HepG2 (cell line): ENCODE measurements around the gene JMJD6. TPM values are rescaled to one million over a fixed set of nuclear protein-coding genes. Genes with fewer than 3 reads are reported as not detected.

Experiments used
- ATAD3A ChIP-seq: sonication (generic); formaldehyde crosslinking; IDR thresholded peaks from 2 replicates; pipeline ENCODE4 v1.4.0; 2020; ENCODE audit warnings: missing genetic modification reagents
- ERF ChIP-seq: IDR thresholded peaks from 2 replicates; pipeline ENCODE4 v1.6.1; 2018; ENCODE audit warnings: missing biosample characterization, missing genetic modification reagents
- HCFC1 ChIP-seq: fragments of 150-350 bp; IDR thresholded peaks from 2 replicates; pipeline ENCODE4 v1.6.1; 2014; ENCODE audit warnings: low read depth, low read length
- IKZF5 ChIP-seq: IDR thresholded peaks from 2 replicates; pipeline ENCODE4 v1.6.1; 2018; ENCODE audit warnings: missing genetic modification reagents, mild to moderate bottlenecking, missing compliant biosample characterization
- KLF13 ChIP-seq: sonication (generic); formaldehyde crosslinking; IDR thresholded peaks from 2 replicates; pipeline ENCODE4 v1.4.0; 2020; ENCODE audit warnings: mild to moderate bottlenecking, missing genetic modification reagents
- MBD4 ChIP-seq: IDR thresholded peaks from 2 replicates; pipeline ENCODE4 v1.6.1; 2012; ENCODE audit warnings: low read length, inconsistent platforms, borderline replicate concordance
- PAXIP1 ChIP-seq: sonication (generic); formaldehyde crosslinking; conservative IDR thresholded peaks from 2 replicates; pipeline ENCODE4 v1.4.0; 2020; ENCODE audit warnings: mild to moderate bottlenecking, missing genetic modification reagents, moderate library complexity
- REXO4 ChIP-seq: sonication (generic); formaldehyde crosslinking; IDR thresholded peaks from 2 replicates; pipeline ENCODE4 v1.8.0; 2022; ENCODE audit warnings: missing genetic modification reagents, mild to moderate bottlenecking, borderline replicate concordance
- SOX6 ChIP-seq, 2 experiments: fragments of 450-650 bp in 1 of 2; sonication (generic) in 1 of 2; formaldehyde crosslinking in 1 of 2; IDR thresholded peaks; 2 replicates each; pipeline versions ENCODE4 v1.4.0 to v1.6.1; 2017 to 2020; ENCODE audit warnings: antibody characterized with exemption in 1 of 2, mild to moderate bottlenecking in 1 of 2, missing genetic modification reagents in 1 of 2
- TOPORS ChIP-seq: sonication (generic); formaldehyde crosslinking; IDR thresholded peaks from 2 replicates; pipeline ENCODE4 v1.8.0; 2023; ENCODE audit warnings: mild to moderate bottlenecking, missing genetic modification reagents
- ZBTB40 ChIP-seq, 2 experiments: fragments of 450-650 bp in 1 of 2; sonication (generic) in 1 of 2; formaldehyde crosslinking in 1 of 2; IDR thresholded peaks; 2 replicates each; pipeline versions ENCODE4 v1.6.1 to v1.8.0; 2016 to 2022; ENCODE audit warnings: antibody characterized with exemption in 1 of 2, mild to moderate bottlenecking in 1 of 2, missing genetic modification reagents in 1 of 2
- ZNF253 ChIP-seq: sonication (generic); formaldehyde crosslinking; IDR thresholded peaks from 2 replicates; pipeline ENCODE4 v1.8.0; 2022; ENCODE audit warnings: mild to moderate bottlenecking, missing genetic modification reagents, borderline replicate concordance
- ZNF564 ChIP-seq: sonication (generic); formaldehyde crosslinking; IDR thresholded peaks from 2 replicates; pipeline ENCODE4 v1.8.1; 2023; ENCODE audit warnings: mild to moderate bottlenecking, missing genetic modification reagents
- ZNF652 ChIP-seq: IDR thresholded peaks from 2 replicates; pipeline ENCODE4 v1.6.1; 2016; ENCODE audit warnings: low read depth, borderline replicate concordance
- ZNF792 ChIP-seq: IDR thresholded peaks from 2 replicates; pipeline ENCODE4 v1.6.1; 2016
- ZSCAN29 ChIP-seq: sonication (generic); formaldehyde crosslinking; conservative IDR thresholded peaks from 2 replicates; pipeline ENCODE4 v1.4.0; 2020; ENCODE audit warnings: mild to moderate bottlenecking, missing genetic modification reagents
- polyA plus RNA-seq, 8 experiments: library from polyadenylated mRNA; depleted of rRNA in 3 of 8; stranded (reverse) in 7 of 8; unstranded in 1 of 8; fragments of >200 nt; fragmentation: Illumina TruSeq in 4 of 8; extraction: Trizol in 4 of 8; gene quantifications; 2 replicates each; pipeline versions ENCODE4 v1.2.1 to v1.2.3, GENCODE V29; 2011 to 2016; ENCODE audit warnings: low read depth in 4 of 8, missing spikeins in 1 of 8, mixed read lengths in 1 of 8; ENCODE audit not compliant: insufficient read depth in 1 of 8
- total RNA-seq, 5 experiments: library from RNA; depleted of rRNA; stranded (reverse); fragments of >200 nt; fragmentation: Illumina TruSeq; extraction: Trizol; gene quantifications; 2 replicates each; pipeline ENCODE4 v1.2.3, GENCODE V29; 2016; ENCODE audit warnings: low read depth in 1 of 5

The JMJD6 gene
- total and polyA plus RNA-seq, 2 of the 13 experiments (the other 11 are each of a cell fraction or from before 2014, with no cell fraction given) = 33.6 to 41.0 TPM

GRCh38 chr17:76707985-76708807 is 18.2 kb downstream of the JMJD6 start (continued):
- TF ChIP-seq PAXIP1 (CRISPR knock-in tag) (no peak), MBD4 (no peak), ZNF792 (CRISPR knock-in tag) (no peak), ZNF253 (CRISPR knock-in tag) (no peak), ZNF564 (CRISPR knock-in tag) (no peak), IKZF5 (CRISPR knock-in tag) (no peak), ERF (CRISPR knock-in tag) (0 out of 2 replicates have a peak, but pooled peaks have one; percentile 15), TOPORS (CRISPR knock-in tag) (no peak), ZSCAN29 (no peak), KLF13 (no peak), HCFC1 (no peak), ATAD3A (no peak), SOX6 (IDR thresholded peaks at IDR 0.05) (no peak), SOX6 (CRISPR knock-in tag; IDR thresholded peaks at IDR 0.05) (no peak), ZBTB40 (IDR thresholded peaks at IDR 0.05) (no peak), ZBTB40 (CRISPR knock-in tag; IDR thresholded peaks at IDR 0.05) (no peak), ZNF652 (no peak), REXO4 (CRISPR knock-in tag) (no peak)
